K562 (cell line): ENCODE measurements around the gene TIMM17A. TPM values are rescaled to one million over a fixed set of nuclear protein-coding genes. Genes with fewer than 3 reads are reported as not detected.

ENCODE experiments used
- ATAC-seq: fragments of 200-7000 bp; cut with Tn5 transposase; 3 replicates; pipeline ENCODE4 v1.9.1; 2020; ENCODE audit warnings: moderate library complexity
- BruUV-seq: library from RNA; stranded (reverse); fragments of 400-500 nt; replicated peaks from 2 replicates; lab custom pipeline; 2021; lab: Mats Ljungman, UMichigan
- CTCF ChIA-PET: fragments of 300-600 bp; formaldehyde crosslinking; extraction: SDS; loops from one replicate; lab custom pipeline; 2021; ENCODE audit warnings: low intra/inter-chr PET ratio; lab: Yijun Ruan, JAX
- POLR2A ChIA-PET: fragments of 300-600, 350-650 bp; sonication (Branson Sonifier 250); formaldehyde crosslinking; extraction: SDS; loops from one replicate; lab custom pipeline; 2021; ENCODE audit warnings: antibody characterized with exemption, inconsistent platforms; lab: Yijun Ruan, JAX
- DNase-seq, 4 experiments: peaks; one replicate each; pipeline versions ENCODE4 v3.0.0 to v3.0.0-alpha.2; 2011 to 2018; ENCODE audit warnings: low spot score in 3 of 4, mixed read lengths in 3 of 4; ENCODE audit errors: extremely low read depth in 1 of 4
- FAIRE-seq: peaks from 2 replicates; lab custom pipeline; 2011; peaks lifted over from hg19 to GRCh38; lab: Jason Lieb, UNC
- H2AFZ ChIP-seq: 2 replicates; pipeline ENCODE4 v1.6.0; 2011; ENCODE audit warnings: low read depth, low read length, control low read depth, inconsistent platforms
- H3K27ac ChIP-seq: fragments of 200-600 bp; 3 replicates; pipeline ENCODE4 v1.8.0; 2011; ENCODE audit warnings: low read depth, mild to moderate bottlenecking, control low read depth, inconsistent platforms, low read length, moderate library complexity, mixed read lengths; ENCODE audit errors: extremely low read depth
- H3K27me3 ChIP-seq, 2 experiments: fragments of 300-600 bp in 1 of 2; 2 replicates in 1 of 2; 3 replicates in 1 of 2; pipeline versions ENCODE4 v1.6.0 to v1.8.0; 2011; ENCODE audit warnings: inconsistent platforms in 2 of 2, low read length in 2 of 2, mild to moderate bottlenecking in 1 of 2, mixed read lengths in 1 of 2, moderate library complexity in 1 of 2; ENCODE audit not compliant: control insufficient read depth in 2 of 2, insufficient read depth in 2 of 2
- H3K36me3 ChIP-seq: fragments of 300-600 bp; 3 replicates; pipeline ENCODE4 v1.8.0; 2011; ENCODE audit warnings: mild to moderate bottlenecking, low read length, inconsistent platforms; ENCODE audit not compliant: control insufficient read depth, insufficient read depth
- H3K4me1 ChIP-seq, 2 experiments: fragments of 200-600 bp in 1 of 2; replicated peaks in 1 of 2; 2 replicates in 1 of 2; 3 replicates in 1 of 2; pipeline versions ENCODE4 v1.5.1 to v1.8.0; 2011; ENCODE audit warnings: inconsistent platforms in 2 of 2, low read length in 2 of 2, mild to moderate bottlenecking in 1 of 2, mixed read lengths in 1 of 2, moderate library complexity in 1 of 2; ENCODE audit not compliant: control insufficient read depth in 2 of 2, insufficient read depth in 2 of 2
- H3K4me2 ChIP-seq: 2 replicates; pipeline ENCODE4 v1.6.1; 2011; ENCODE audit warnings: low read length, control low read depth, inconsistent platforms, mixed read lengths; ENCODE audit not compliant: insufficient read depth
- H3K4me3 ChIP-seq: fragments of 200-600 bp; sonication (generic), shearing (Covaris generic); 2 replicates; pipeline ENCODE4 v1.5.1; 2016; ENCODE audit warnings: control low read depth, inconsistent platforms
- H3K79me2 ChIP-seq: fragments of 200-600 bp; 3 replicates; pipeline ENCODE4 v1.8.0; 2011; ENCODE audit warnings: low read length, inconsistent platforms; ENCODE audit not compliant: control insufficient read depth, insufficient read depth
- H3K9ac ChIP-seq, 2 experiments: 2 replicates each; pipeline versions ENCODE4 v1.6.0 to v1.6.1; 2011; ENCODE audit warnings: low read depth in 2 of 2, low read length in 2 of 2, control low read depth in 1 of 2, inconsistent platforms in 1 of 2, mild to moderate bottlenecking in 1 of 2, mixed read lengths in 1 of 2; ENCODE audit not compliant: insufficient read depth in 1 of 2
- H3K9me1 ChIP-seq: one replicate; pipeline ENCODE4 v1.6.0; 2011; ENCODE audit warnings: inconsistent platforms, mild to moderate bottlenecking, low read length, moderate library complexity; ENCODE audit not compliant: control insufficient read depth, insufficient read depth
- H3K9me3 ChIP-seq: replicated peaks from 2 replicates; pipeline ENCODE4 v1.5.1; 2011; ENCODE audit warnings: low read depth, low read length, inconsistent platforms; ENCODE audit not compliant: control insufficient read depth, insufficient read depth
- H4K20me1 ChIP-seq: replicated peaks from 2 replicates; pipeline ENCODE4 v1.6.1; 2011; ENCODE audit warnings: low read length, inconsistent platforms, mixed read lengths; ENCODE audit not compliant: control insufficient read depth, insufficient read depth
- ARHGAP35 ChIP-seq: fragments of 450-650 bp; IDR thresholded peaks from 2 replicates; pipeline ENCODE4 v1.6.1; 2018; ENCODE audit not compliant: partially characterized antibody
- ARID1B ChIP-seq: fragments of 450-650 bp; IDR thresholded peaks from 2 replicates; pipeline ENCODE4 v1.6.1; 2016; ENCODE audit warnings: antibody characterized with exemption, mild to moderate bottlenecking, inconsistent platforms
- ATF7 ChIP-seq: fragments of 450-650 bp; IDR thresholded peaks from 2 replicates; pipeline ENCODE4 v1.7.1; 2014; ENCODE audit warnings: mild to moderate bottlenecking, moderate library complexity
- CBFA2T3 ChIP-seq: fragments of 450-650 bp; IDR thresholded peaks from 2 replicates; pipeline ENCODE4 v1.6.1; 2017
- CTBP1 ChIP-seq: fragments of 450-650 bp; IDR thresholded peaks from 2 replicates; pipeline ENCODE4 v1.6.1; 2016; ENCODE audit warnings: borderline replicate concordance
- DPF2 ChIP-seq: fragments of 450-650 bp; IDR thresholded peaks from 2 replicates; pipeline ENCODE4 v1.6.1; 2016
- EGR1 ChIP-seq: fragments of 450-650 bp; conservative IDR thresholded peaks from 2 replicates; pipeline ENCODE4 v1.6.1; 2017; ENCODE audit warnings: mild to moderate bottlenecking
- EHMT2 ChIP-seq: fragments of 450-650 bp; IDR thresholded peaks from 2 replicates; pipeline ENCODE4 v1.6.1; 2018; ENCODE audit warnings: antibody characterized with exemption
- HDAC1 ChIP-seq, 2 experiments: fragments of 450-650 bp; IDR thresholded peaks; 2 replicates each; pipeline ENCODE4 v1.6.1; 2016 to 2017; ENCODE audit warnings: inconsistent platforms in 1 of 2, mild to moderate bottlenecking in 1 of 2, moderate library complexity in 1 of 2
- MCM7 ChIP-seq, 2 experiments: fragments of 450-650 bp; IDR thresholded peaks; 2 replicates each; pipeline ENCODE4 v1.6.1; 2016 to 2018
- MEIS2 ChIP-seq: fragments of 450-650 bp; IDR thresholded peaks from 2 replicates; pipeline ENCODE4 v1.6.1; 2014; ENCODE audit warnings: mild to moderate bottlenecking; ENCODE audit not compliant: partially characterized antibody
- NR3C1 ChIP-seq: sonication (generic); formaldehyde crosslinking; IDR thresholded peaks from 2 replicates; pipeline ENCODE4 v1.8.1; 2022; ENCODE audit warnings: missing genetic modification reagents
- POLR3A ChIP-seq: IDR thresholded peaks from 2 replicates; pipeline ENCODE4 v1.6.1; 2011; ENCODE audit warnings: borderline replicate concordance, mild to moderate bottlenecking, moderate library complexity; ENCODE audit not compliant: insufficient read length, insufficient read depth; ENCODE audit errors: extremely low read depth
- RCOR1 ChIP-seq, 2 experiments: IDR thresholded peaks; 2 replicates each; pipeline ENCODE4 v1.6.1; 2012; ENCODE audit warnings: low read depth in 2 of 2, low read length in 2 of 2, borderline replicate concordance in 1 of 2, improper control_type of control experiment in 1 of 2
- RHOXF2B ChIP-seq: fragments of 250-450 bp; sonication (Bioruptor Pico); conservative IDR thresholded peaks from 2 replicates; pipeline ENCODE4 v1.5.1; 2021
- SMARCE1 ChIP-seq: fragments of 450-650 bp; IDR thresholded peaks from 2 replicates; pipeline ENCODE4 v1.7.1; 2016; ENCODE audit warnings: mild to moderate bottlenecking
- SOX6 ChIP-seq: fragments of 450-650 bp; IDR thresholded peaks from 2 replicates; pipeline ENCODE4 v1.6.1; 2014; ENCODE audit warnings: mild to moderate bottlenecking
- TAL1 ChIP-seq: fragments of 450-650 bp; IDR thresholded peaks from 2 replicates; pipeline ENCODE4 v1.6.1; 2016; ENCODE audit warnings: mild to moderate bottlenecking
- TBL1XR1 ChIP-seq, 2 experiments: IDR thresholded peaks; 2 replicates each; pipeline ENCODE4 v1.6.1; 2012; ENCODE audit warnings: improper control_type of control experiment in 2 of 2, low read length in 2 of 2, mild to moderate bottlenecking in 1 of 2
- TCF3 ChIP-seq: sonication (generic); formaldehyde crosslinking; IDR thresholded peaks from 2 replicates; pipeline ENCODE4 v1.4.0; 2020; ENCODE audit warnings: mild to moderate bottlenecking, missing genetic modification reagents
- ZEB2 ChIP-seq: fragments of 450-650 bp; IDR thresholded peaks from 2 replicates; pipeline ENCODE4 v1.6.1; 2016
- ZKSCAN1 ChIP-seq: fragments of 150-350 bp; IDR thresholded peaks from 2 replicates; pipeline ENCODE4 v1.6.1; 2016; ENCODE audit warnings: low read depth, low read length
- ZNF830 ChIP-seq: fragments of 250-450 bp; sonication (Bioruptor Pico); IDR thresholded peaks from 2 replicates; pipeline ENCODE4 v1.5.0; 2021; ENCODE audit warnings: mild to moderate bottlenecking
- WGBS: fragments of 100-300 bp; shearing (Covaris generic); methylation state at CpG from one replicate; pipeline ENCODE4 v1.1.6; 2016; ENCODE audit warnings: low coverage, mixed read lengths; ENCODE audit not compliant: insufficient coverage; ENCODE audit errors: missing lambda C conversion rate; 5-methylcytosine and 5-hydroxymethylcytosine counted together
- in situ Hi-C: fragments of 300-500 bp; cut with MboI; formaldehyde crosslinking; loops from 4 replicates; pipeline ENCODE4 v1.15.0; 2018; ENCODE audit warnings: inconsistent platforms, mixed read lengths
- intact Hi-C: fragments of 100-400 bp; cut with micrococcal nuclease; formaldehyde crosslinking; loops from 2 replicates; pipeline ENCODE4 v1.14.2; 2022
- polyA plus RNA-seq, 8 experiments: library from polyadenylated mRNA; depleted of rRNA in 4 of 8; stranded (reverse) in 5 of 8; unstranded in 3 of 8; fragments of >200 nt; fragmentation: Nextera tagmentation in 2 of 8; fragmentation: Illumina TruSeq in 1 of 8; extraction: Ambion mirVana in 2 of 8; extraction: Trizol in 1 of 8; gene quantifications; 2 replicates each; pipeline versions ENCODE4 v1.2.1 to v1.2.3, GENCODE V29; 2011 to 2014; ENCODE audit warnings: inconsistent platforms in 1 of 8, missing spikeins in 1 of 8
- total RNA-seq, 7 experiments: library from RNA; depleted of rRNA in 6 of 7; stranded (reverse); fragments of >200 nt in 6 of 7; fragmentation: Illumina TruSeq in 2 of 7; extraction: Trizol in 2 of 7; gene quantifications; 2 replicates each; pipeline versions ENCODE4 v1.2.1 to v1.2.3, GENCODE V29; 2011 to 2021; ENCODE audit warnings: low replicate concordance in 1 of 7
- TF ChIP-seq, protein P1 (sequence below), 3 experiments: IDR thresholded peaks in 2 of 3; conservative IDR thresholded peaks in 1 of 3; 2 replicates each; pipeline ENCODE4 v1.5.1; 2011 to 2012; ENCODE audit warnings: low read length in 3 of 3, mild to moderate bottlenecking in 3 of 3, control low read depth in 2 of 3, improper control_type of control experiment in 1 of 3, inconsistent platforms in 1 of 3, low read depth in 1 of 3, mixed read lengths in 1 of 3, moderate library complexity in 1 of 3; ENCODE audit not compliant: insufficient read depth in 2 of 3

The TIMM17A gene
- total and polyA plus RNA-seq, 9 of the 15 experiments (the other 6 are each of a cell fraction or from before 2014, with no cell fraction given), result 116 to 744 (median 180) TPM

DNA sequence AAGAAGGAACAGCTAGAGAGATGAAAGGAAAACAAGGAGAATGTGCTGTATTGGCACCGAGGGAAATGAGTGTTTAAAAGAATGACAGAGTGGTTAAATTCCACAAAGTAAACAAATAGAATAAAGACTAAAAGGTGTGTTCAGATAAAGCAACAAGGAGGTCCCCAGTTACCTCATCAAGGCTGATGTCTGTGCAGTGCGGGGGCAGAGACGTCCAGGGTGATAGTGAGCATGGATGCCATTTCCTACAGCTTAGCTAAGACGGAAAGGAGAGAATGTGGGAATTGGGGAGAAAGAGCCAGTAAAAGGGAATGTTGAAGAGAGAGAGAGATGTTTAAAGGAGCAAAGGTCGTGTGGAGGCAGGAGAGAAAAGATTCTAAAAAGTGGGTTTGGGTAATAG lies 24.5 kb upstream of the TIMM17A start:
- Histone ChIP-seq H3K4me3 (no peak overlapping the region), H3K9me1 (no peaks in the 10 kb centered on the region), H3K4me2 (peak overlapping the region; percentile 1; the same call in 1 of the 2 replicates), H3K4me1 (peaks cover under 1 to 26% of the 10 kb centered on the region in 2 experiments), H4K20me1 (no peaks in the 10 kb centered on the region), H3K36me3 (no peaks in the 10 kb centered on the region), H3K9me3 (no peaks in the 10 kb centered on the region), H3K9ac (no peak overlapping the region), H3K27ac (no peak overlapping the region), H3K27me3 (no peaks in the 10 kb centered on the region), H2AFZ (peak overlapping the region; percentile 54), H3K79me2 (no peaks in the 10 kb centered on the region)
- DNase-seq (peak in 1 of 4 experiments; percentile 31), FAIRE-seq (no peak), ATAC-seq (peak; percentile 46; the same call in 2 of the 3 replicates)
- BruUV-seq, result no TSS peak
- TF ChIP-seq POLR3A (no peak), HDAC1 (IDR thresholded peaks at IDR 0.05) (peak in 1 of 2 experiments; percentile 32; a peak in 1 of 4 replicates), ZNF830 (CRISPR knock-in tag) (no peak), RHOXF2B (no peak), TAL1 (0 out of 2 replicates have a peak, but pooled peaks have one; percentile 32), SOX6 (peak; percentile 50), MEIS2 (no peak), ATF7 (0 out of 2 replicates have a peak, but pooled peaks have one; percentile 9), MCM7 (IDR thresholded peaks at IDR 0.05) (0 out of 4 replicates have a peak, but pooled peaks of 1 of the 2 experiments have one; percentile 29), DPF2 (peak; percentile 34; the same call in 1 of the 2 replicates), ARHGAP35 (peak; percentile 22), TCF3 (CRISPR knock-in tag) (peak; percentile 61; the same call in 1 of the 2 replicates), CTBP1 (peak; percentile 32; the same call in 1 of the 2 replicates), ZEB2 (peak; percentile 63; the same call in 1 of the 2 replicates), NR3C1 (no peak), ARID1B (peak; percentile 50), EHMT2 (peak; percentile 53; the same call in 1 of the 2 replicates), TBL1XR1 (IDR thresholded peaks at IDR 0.05; ENCODE audit: low read length in 2 of 2) (no peak), RCOR1 (IDR thresholded peaks at IDR 0.05; ENCODE audit: borderline replicate concordance in 1 of 2, low read depth in 2 of 2, low read length in 2 of 2) (0 out of 4 replicates have a peak, but pooled peaks of 1 of the 2 experiments have one; percentile 8), ZKSCAN1 (no peak), CBFA2T3 (peak; percentile 48), SMARCE1 (peak; percentile 51), EGR1 (peak; percentile 82)
- TF ChIP-seq, protein P1, sequence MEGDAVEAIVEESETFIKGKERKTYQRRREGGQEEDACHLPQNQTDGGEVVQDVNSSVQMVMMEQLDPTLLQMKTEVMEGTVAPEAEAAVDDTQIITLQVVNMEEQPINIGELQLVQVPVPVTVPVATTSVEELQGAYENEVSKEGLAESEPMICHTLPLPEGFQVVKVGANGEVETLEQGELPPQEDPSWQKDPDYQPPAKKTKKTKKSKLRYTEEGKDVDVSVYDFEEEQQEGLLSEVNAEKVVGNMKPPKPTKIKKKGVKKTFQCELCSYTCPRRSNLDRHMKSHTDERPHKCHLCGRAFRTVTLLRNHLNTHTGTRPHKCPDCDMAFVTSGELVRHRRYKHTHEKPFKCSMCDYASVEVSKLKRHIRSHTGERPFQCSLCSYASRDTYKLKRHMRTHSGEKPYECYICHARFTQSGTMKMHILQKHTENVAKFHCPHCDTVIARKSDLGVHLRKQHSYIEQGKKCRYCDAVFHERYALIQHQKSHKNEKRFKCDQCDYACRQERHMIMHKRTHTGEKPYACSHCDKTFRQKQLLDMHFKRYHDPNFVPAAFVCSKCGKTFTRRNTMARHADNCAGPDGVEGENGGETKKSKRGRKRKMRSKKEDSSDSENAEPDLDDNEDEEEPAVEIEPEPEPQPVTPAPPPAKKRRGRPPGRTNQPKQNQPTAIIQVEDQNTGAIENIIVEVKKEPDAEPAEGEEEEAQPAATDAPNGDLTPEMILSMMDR (IDR thresholded peaks at IDR 0.05 in 2 of 3, conservative IDR thresholded peaks at IDR 0.05 in 1 of 3; ENCODE audit: insufficient read depth in 2 of 3, low read depth in 1 of 3, low read length in 3 of 3), result no peak
- WGBS, result 13% methylated on average over 5 of the region's 5 CpGs
- ChIA-PET CTCF (no interaction called here), POLR2A (interaction anchor here (1.0 to 1.1 kb wide), 2 partner anchors 14 to 27 kb away, joined by 3 read pairs; no protein-coding TSS in a partner anchor)
- in situ Hi-C loops (no loop called here), intact Hi-C loops (no loop called here)
